Bronchial epithelial cell (primary cell): ENCODE data around the gene VMO1. TPM values are rescaled to one million over a fixed set of nuclear protein-coding genes. Genes with fewer than 3 reads are reported as not detected.

Experiments
- DNase-seq: peaks from one replicate; pipeline ENCODE4 v3.0.0-alpha.2; 2010; ENCODE audit warnings: low read depth
- FAIRE-seq: peaks from 2 replicates; lab custom pipeline; 2011; peaks lifted over from hg19 to GRCh38; lab: Jason Lieb, UNC
- H3K27me3 ChIP-seq: 2 replicates; pipeline ENCODE4 v1.5.1; 2011; ENCODE audit warnings: low read length; ENCODE audit not compliant: control insufficient read depth, insufficient read depth
- H3K36me3 ChIP-seq: 2 replicates; pipeline ENCODE4 v1.5.1; 2011; ENCODE audit warnings: low read length; ENCODE audit not compliant: control insufficient read depth, insufficient read depth
- H3K4me3 ChIP-seq: 2 replicates; pipeline ENCODE4 v1.5.1; 2011; ENCODE audit warnings: mild to moderate bottlenecking, low read depth, low read length, control low read depth
- CTCF ChIP-seq: IDR thresholded peaks from 2 replicates; pipeline ENCODE4 v1.5.1; 2011; ENCODE audit warnings: mild to moderate bottlenecking, moderate library complexity, low read length, control low read depth, inconsistent platforms; ENCODE audit not compliant: insufficient read depth, severe bottlenecking
- total RNA-seq: library from RNA; depleted of rRNA; stranded (reverse); fragments of >200 nt; gene quantifications from 2 replicates; pipeline ENCODE4 v1.2.1, GENCODE V29; 2014

Gene VMO1
- total RNA-seq, 1 donor from 2014 or later, result not detected

DNA sequence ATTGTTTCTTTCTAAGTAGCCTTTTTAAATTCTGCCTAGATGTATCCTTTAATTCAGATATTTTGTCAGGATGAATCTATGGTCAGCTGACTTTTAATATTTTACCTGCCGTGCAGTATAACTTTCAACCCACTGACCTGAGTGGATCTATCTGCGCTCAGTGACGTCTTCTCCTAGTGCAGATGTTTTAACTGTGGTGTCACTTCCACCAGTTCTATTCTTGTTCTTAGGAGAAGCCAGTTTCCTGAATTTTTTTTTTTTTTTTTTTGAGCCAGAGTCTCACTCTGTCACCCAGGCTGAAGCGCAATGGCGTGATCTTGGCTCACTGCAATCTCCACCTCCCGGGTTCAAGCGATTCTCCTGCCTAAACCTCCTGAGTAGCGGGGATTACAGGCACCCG lies 19.4 kb downstream of the VMO1 start:
- no peak for FAIRE-seq
- DNase-seq, result no peak
- H3K36me3 ChIP-seq, result no peaks in the 10 kb centered on the region
- H3K4me3 ChIP-seq, result no peak overlapping the region
- H3K27me3 ChIP-seq, result no peaks in the 10 kb centered on the region
- TF ChIP-seq CTCF, result no peak

DNA sequence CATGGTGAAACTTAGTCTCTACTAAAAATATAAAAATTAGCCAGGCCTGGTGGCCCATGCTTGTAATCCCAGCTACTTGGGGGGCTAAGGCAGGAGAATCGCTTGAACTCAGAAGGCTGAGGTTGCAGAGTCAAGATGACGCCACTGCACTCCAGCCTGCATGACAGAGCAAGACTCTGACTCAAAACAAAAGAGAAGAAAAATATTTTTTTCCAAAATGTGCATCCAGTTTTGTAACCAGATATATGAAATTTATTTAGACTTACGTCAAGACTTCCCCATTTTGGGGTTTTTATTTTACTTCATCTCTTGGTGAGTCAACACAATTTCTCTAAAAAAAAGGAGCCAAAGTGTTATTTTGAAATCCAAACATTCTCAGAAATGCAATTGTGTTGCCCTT lies 20.0 kb downstream of the VMO1 start:
- no peak for FAIRE-seq
- H3K36me3 ChIP-seq, result no peaks in the 10 kb centered on the region
- no peak for DNase-seq

GRCh38 chr17:4764595-4764994 lies 21.6 kb downstream of the VMO1 start:
- Histone ChIP-seq H3K36me3 (no peaks in the 10 kb centered on the region), H3K4me3 (no peak overlapping the region), H3K27me3 (no peaks in the 10 kb centered on the region)
- DNase-seq (no peak), FAIRE-seq (no peak)
- no peak for TF ChIP-seq CTCF

More for the DNA sequence above, 20.0 kb downstream of the VMO1 start:
- no peak overlapping the region for H3K4me3 ChIP-seq
- H3K27me3 ChIP-seq, result no peaks in the 10 kb centered on the region
- TF ChIP-seq CTCF, result no peak

DNA sequence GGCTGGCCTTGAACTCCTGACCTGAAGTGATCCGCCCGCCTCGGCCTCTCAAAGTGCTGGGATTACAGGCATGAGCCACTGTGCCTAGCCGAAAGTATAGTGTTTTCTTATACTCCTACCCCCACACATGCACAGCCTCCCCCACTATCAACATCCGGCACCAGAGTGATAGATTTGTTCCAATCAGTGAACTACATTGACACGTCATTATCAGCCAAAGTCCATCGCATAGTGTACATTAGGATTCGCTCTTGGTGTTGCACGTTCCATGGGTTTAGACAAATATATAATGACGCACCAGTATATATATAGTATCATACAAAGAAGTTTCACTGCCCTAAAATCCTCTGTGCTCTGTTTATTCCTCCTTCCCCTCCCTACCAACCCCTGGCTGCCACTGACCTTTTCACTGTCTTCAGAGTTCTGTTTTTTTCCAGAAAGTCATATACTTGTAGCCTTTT lies 26.4 kb downstream of the VMO1 start:
- no peak for TF ChIP-seq CTCF
- DNase-seq (no peak), FAIRE-seq (no peak)
- no peak overlapping the region for H3K4me3 ChIP-seq
- H3K27me3 ChIP-seq, result peaks cover 2% of the 10 kb centered on the region
- H3K36me3 ChIP-seq, result no peaks in the 10 kb centered on the region

DNA sequence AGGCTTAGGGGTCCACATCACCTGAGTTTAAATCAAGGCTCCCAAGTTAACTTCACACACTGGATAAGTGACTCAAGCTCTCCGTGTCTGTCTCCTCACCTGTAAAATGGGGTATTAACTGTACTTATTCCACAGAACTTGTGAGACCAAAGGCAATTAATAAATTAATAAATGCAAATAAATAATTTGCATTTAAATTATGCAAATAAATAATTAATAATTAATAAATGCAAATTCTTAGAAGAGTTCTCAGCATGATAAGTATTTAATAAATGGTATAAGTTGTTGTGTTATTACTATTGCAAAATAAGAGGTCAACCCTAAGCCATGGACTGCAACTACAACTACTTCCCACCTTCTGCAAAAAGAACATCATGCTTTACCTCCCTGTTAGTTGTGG lies 32.8 kb downstream of the VMO1 start:
- no peak overlapping the region for H3K4me3 ChIP-seq
- no peak for TF ChIP-seq CTCF
- DNase-seq, result no peak
- peaks cover 4% of the 10 kb centered on the region for H3K27me3 ChIP-seq
- no peaks in the 10 kb centered on the region for H3K36me3 ChIP-seq
- FAIRE-seq, result no peak

DNA sequence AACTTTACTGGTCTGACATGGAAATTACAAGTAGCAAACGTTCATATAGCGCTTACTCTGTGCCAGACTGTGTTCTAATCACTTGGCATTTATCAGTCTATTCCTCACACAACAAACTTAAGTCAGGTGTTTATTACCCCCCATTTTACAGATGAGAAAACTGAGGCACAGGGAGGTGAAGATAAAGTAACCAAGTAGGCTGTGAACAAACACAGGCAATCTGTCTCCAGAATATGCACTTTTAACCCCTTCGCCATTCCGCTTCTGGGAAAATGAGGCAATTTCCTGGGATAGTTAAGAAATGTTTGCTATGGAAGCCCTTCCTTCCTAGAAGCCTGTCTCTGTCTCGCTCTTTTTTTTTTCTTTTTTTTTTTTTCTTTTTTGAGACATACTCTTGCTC lies 34.2 kb downstream of the VMO1 start:
- TF ChIP-seq CTCF, result no peak
- Histone ChIP-seq H3K36me3 (no peaks in the 10 kb centered on the region), H3K4me3 (no peak overlapping the region), H3K27me3 (peaks cover 4% of the 10 kb centered on the region)
- DNase-seq (no peak), FAIRE-seq (no peak)
